Measurements from ENCODE around the gene ANGPTL1. TPM values are rescaled to one million over a fixed set of nuclear protein-coding genes. Genes with fewer than 3 reads are reported as not detected.

The ANGPTL1 gene
- total and polyA plus RNA-seq, 2 of the 13 experiments (the other 11 are each of a cell fraction or from before 2014, with no cell fraction given), result 2.9 to 9.3 TPM

DNA sequence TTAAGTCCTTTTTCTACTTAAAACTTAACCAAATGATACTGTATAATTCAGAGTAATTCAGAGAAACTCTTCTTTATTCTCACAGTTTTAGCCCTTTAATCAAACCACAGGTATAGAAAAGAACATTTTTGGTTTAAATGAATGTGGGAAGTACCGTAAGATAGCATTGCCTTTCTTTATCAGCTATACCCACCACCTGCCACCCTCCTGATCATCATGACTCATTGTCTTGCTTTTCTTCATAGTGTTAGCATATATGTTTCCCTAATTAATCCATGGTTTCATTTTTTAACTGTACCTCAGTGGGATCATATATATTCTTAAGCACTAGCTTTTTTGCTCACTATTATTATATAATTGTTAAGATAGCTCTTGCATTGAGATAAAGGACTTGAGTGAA lies 27.5 kb upstream of the ANGPTL1 start:
- no TSS peak for BruUV-seq (replicated peaks)
- ChIA-PET POLR2A (no interaction called here), CTCF (ENCODE audit: low intra/inter-chr PET ratio, low total read pairs) (no interaction called here)
- WGBS (ENCODE audit: low lambda C conversion rate), result 100% methylated on average over 1 of the region's 1 CpG
- Histone ChIP-seq H3K36me3 (replicated peaks in 1 of 2; ENCODE audit: control insufficient read depth in 1 of 2, insufficient read depth in 2 of 2, low read length in 2 of 2) (no peaks in the 10 kb centered on the region), H3K27me3 (ENCODE audit: control insufficient read depth in 1 of 2, insufficient read depth in 2 of 2, low read length in 2 of 2) (no peaks in the 10 kb centered on the region), H2AFZ (ENCODE audit: low read length) (no peak overlapping the region), H3K4me2 (ENCODE audit: low read depth, low read length) (no peak overlapping the region), H3K79me2 (ENCODE audit: insufficient read depth, low read length) (no peaks in the 10 kb centered on the region), H3K4me3 (replicated peaks in 1 of 3; ENCODE audit: insufficient read depth in 1 of 3, low read depth in 2 of 3, low read length in 3 of 3) (no peak overlapping the region), H3K9ac (ENCODE audit: insufficient read depth, low read depth, low read length) (no peak overlapping the region), H3K27ac (ENCODE audit: extremely low read length, insufficient read depth, low read length) (no peak overlapping the region), H3K4me1 (ENCODE audit: insufficient read depth, low read length) (no peaks in the 10 kb centered on the region), H3K9me3 (ENCODE audit: low read length) (no peaks in the 10 kb centered on the region), H4K20me1 (ENCODE audit: insufficient read depth, low read length) (no peaks in the 10 kb centered on the region)
- no peak for ATAC-seq
- in situ Hi-C loops (cut with HindIII; ENCODE audit: extremely low pct_ligation_motif_present, low pct_unique_long_range_greater_than_20kb) (no loop called here), intact Hi-C loops (cut with micrococcal nuclease; ENCODE audit: unreplicated experiment) (no loop called here)
- no peak for DNase-seq (ENCODE audit: low spot score)
- no peak for FAIRE-seq
- TF ChIP-seq, protein P1, sequence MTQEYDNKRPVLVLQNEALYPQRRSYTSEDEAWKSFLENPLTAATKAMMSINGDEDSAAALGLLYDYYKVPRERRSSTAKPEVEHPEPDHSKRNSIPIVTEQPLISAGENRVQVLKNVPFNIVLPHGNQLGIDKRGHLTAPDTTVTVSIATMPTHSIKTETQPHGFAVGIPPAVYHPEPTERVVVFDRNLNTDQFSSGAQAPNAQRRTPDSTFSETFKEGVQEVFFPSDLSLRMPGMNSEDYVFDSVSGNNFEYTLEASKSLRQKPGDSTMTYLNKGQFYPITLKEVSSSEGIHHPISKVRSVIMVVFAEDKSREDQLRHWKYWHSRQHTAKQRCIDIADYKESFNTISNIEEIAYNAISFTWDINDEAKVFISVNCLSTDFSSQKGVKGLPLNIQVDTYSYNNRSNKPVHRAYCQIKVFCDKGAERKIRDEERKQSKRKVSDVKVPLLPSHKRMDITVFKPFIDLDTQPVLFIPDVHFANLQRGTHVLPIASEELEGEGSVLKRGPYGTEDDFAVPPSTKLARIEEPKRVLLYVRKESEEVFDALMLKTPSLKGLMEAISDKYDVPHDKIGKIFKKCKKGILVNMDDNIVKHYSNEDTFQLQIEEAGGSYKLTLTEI (CRISPR knock-in tag; conservative IDR thresholded peaks at IDR 0.05), result no peak
- TF ChIP-seq, protein P2, sequence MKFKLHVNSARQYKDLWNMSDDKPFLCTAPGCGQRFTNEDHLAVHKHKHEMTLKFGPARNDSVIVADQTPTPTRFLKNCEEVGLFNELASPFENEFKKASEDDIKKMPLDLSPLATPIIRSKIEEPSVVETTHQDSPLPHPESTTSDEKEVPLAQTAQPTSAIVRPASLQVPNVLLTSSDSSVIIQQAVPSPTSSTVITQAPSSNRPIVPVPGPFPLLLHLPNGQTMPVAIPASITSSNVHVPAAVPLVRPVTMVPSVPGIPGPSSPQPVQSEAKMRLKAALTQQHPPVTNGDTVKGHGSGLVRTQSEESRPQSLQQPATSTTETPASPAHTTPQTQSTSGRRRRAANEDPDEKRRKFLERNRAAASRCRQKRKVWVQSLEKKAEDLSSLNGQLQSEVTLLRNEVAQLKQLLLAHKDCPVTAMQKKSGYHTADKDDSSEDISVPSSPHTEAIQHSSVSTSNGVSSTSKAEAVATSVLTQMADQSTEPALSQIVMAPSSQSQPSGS (CRISPR knock-in tag; IDR thresholded peaks at IDR 0.05), result no peak
- TF ChIP-seq ARID2 (CRISPR knock-in tag; IDR thresholded peaks at IDR 0.05; ENCODE audit: borderline replicate concordance), result no peak
- TF ChIP-seq, protein P3, sequence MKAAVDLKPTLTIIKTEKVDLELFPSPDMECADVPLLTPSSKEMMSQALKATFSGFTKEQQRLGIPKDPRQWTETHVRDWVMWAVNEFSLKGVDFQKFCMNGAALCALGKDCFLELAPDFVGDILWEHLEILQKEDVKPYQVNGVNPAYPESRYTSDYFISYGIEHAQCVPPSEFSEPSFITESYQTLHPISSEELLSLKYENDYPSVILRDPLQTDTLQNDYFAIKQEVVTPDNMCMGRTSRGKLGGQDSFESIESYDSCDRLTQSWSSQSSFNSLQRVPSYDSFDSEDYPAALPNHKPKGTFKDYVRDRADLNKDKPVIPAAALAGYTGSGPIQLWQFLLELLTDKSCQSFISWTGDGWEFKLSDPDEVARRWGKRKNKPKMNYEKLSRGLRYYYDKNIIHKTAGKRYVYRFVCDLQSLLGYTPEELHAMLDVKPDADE (CRISPR knock-in tag; IDR thresholded peaks at IDR 0.05), result no peak
- no peak for TF ChIP-seq ZNF136 (CRISPR knock-in tag; IDR thresholded peaks at IDR 0.05; ENCODE audit: low read depth)
- TF ChIP-seq NONO (IDR thresholded peaks at IDR 0.05), result no peak
- TF ChIP-seq NONO (CRISPR knock-in tag; conservative IDR thresholded peaks at IDR 0.05), result no peak
- TF ChIP-seq KLF12 (CRISPR knock-in tag; IDR thresholded peaks at IDR 0.05; ENCODE audit: borderline replicate concordance), result no peak
- no peak for TF ChIP-seq HNF4G (IDR thresholded peaks at IDR 0.05; ENCODE audit: borderline replicate concordance, low read depth, low read length)
- no peak for TF ChIP-seq HNF4G (CRISPR knock-in tag; IDR thresholded peaks at IDR 0.05; ENCODE audit: borderline replicate concordance, low read depth)
- TF ChIP-seq NFIC (IDR thresholded peaks at IDR 0.05; ENCODE audit: low read length), result no peak
- TF ChIP-seq, protein P4, sequence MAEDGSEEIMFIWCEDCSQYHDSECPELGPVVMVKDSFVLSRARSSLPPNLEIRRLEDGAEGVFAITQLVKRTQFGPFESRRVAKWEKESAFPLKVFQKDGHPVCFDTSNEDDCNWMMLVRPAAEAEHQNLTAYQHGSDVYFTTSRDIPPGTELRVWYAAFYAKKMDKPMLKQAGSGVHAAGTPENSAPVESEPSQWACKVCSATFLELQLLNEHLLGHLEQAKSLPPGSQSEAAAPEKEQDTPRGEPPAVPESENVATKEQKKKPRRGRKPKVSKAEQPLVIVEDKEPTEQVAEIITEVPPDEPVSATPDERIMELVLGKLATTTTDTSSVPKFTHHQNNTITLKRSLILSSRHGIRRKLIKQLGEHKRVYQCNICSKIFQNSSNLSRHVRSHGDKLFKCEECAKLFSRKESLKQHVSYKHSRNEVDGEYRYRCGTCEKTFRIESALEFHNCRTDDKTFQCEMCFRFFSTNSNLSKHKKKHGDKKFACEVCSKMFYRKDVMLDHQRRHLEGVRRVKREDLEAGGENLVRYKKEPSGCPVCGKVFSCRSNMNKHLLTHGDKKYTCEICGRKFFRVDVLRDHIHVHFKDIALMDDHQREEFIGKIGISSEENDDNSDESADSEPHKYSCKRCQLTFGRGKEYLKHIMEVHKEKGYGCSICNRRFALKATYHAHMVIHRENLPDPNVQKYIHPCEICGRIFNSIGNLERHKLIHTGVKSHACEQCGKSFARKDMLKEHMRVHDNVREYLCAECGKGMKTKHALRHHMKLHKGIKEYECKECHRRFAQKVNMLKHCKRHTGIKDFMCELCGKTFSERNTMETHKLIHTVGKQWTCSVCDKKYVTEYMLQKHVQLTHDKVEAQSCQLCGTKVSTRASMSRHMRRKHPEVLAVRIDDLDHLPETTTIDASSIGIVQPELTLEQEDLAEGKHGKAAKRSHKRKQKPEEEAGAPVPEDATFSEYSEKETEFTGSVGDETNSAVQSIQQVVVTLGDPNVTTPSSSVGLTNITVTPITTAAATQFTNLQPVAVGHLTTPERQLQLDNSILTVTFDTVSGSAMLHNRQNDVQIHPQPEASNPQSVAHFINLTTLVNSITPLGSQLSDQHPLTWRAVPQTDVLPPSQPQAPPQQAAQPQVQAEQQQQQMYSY (CRISPR knock-in tag; IDR thresholded peaks at IDR 0.05), result no peak
- TF ChIP-seq ZNF235 (CRISPR knock-in tag; IDR thresholded peaks at IDR 0.05; ENCODE audit: borderline replicate concordance), result no peak
- no peak for TF ChIP-seq MATR3 (CRISPR knock-in tag; IDR thresholded peaks at IDR 0.05)
- TF ChIP-seq, protein P5, sequence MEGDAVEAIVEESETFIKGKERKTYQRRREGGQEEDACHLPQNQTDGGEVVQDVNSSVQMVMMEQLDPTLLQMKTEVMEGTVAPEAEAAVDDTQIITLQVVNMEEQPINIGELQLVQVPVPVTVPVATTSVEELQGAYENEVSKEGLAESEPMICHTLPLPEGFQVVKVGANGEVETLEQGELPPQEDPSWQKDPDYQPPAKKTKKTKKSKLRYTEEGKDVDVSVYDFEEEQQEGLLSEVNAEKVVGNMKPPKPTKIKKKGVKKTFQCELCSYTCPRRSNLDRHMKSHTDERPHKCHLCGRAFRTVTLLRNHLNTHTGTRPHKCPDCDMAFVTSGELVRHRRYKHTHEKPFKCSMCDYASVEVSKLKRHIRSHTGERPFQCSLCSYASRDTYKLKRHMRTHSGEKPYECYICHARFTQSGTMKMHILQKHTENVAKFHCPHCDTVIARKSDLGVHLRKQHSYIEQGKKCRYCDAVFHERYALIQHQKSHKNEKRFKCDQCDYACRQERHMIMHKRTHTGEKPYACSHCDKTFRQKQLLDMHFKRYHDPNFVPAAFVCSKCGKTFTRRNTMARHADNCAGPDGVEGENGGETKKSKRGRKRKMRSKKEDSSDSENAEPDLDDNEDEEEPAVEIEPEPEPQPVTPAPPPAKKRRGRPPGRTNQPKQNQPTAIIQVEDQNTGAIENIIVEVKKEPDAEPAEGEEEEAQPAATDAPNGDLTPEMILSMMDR (CRISPR knock-in tag; IDR thresholded peaks at IDR 0.05), result no peak
- TF ChIP-seq POGZ (CRISPR knock-in tag; IDR thresholded peaks at IDR 0.05), result no peak
